PC-9 (cell line): ENCODE results near the gene NKAPD1.

Experiments used
- EZH2 ChIP-seq: fragments of 200-600 bp; sonication (generic); IDR thresholded peaks from 2 replicates; pipeline ENCODE4 v1.8.0; 2017; ENCODE audit warnings: antibody characterized with exemption, low read depth
- TF ChIP-seq, protein P1 (sequence below): fragments of 200-600 bp; sonication (generic); conservative IDR thresholded peaks from 2 replicates; pipeline ENCODE4 v1.6.1; 2017; ENCODE audit warnings: mixed run types, antibody characterized with exemption, mild to moderate bottlenecking, moderate library complexity

DNA sequence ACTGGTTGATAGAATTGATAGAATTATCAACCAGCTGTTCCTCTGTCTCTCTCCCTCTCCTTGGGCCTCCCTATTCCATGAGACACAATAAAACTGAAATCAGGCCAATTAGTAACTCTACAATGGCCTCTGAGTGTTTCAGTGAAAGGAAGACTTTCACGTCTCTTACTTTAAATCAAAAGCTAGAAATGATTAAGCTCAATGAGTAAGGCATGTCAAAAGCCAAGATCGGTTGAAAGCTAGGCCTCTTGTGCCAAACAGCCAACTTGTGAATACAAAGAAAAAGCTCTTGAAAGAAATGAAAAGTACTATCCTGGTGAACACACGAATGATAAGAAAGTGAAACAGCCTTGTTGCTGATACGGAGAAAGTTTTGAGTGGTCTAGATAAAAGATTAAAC lies 16.9 kb upstream of the NKAPD1 start:
- TF ChIP-seq, protein P1, sequence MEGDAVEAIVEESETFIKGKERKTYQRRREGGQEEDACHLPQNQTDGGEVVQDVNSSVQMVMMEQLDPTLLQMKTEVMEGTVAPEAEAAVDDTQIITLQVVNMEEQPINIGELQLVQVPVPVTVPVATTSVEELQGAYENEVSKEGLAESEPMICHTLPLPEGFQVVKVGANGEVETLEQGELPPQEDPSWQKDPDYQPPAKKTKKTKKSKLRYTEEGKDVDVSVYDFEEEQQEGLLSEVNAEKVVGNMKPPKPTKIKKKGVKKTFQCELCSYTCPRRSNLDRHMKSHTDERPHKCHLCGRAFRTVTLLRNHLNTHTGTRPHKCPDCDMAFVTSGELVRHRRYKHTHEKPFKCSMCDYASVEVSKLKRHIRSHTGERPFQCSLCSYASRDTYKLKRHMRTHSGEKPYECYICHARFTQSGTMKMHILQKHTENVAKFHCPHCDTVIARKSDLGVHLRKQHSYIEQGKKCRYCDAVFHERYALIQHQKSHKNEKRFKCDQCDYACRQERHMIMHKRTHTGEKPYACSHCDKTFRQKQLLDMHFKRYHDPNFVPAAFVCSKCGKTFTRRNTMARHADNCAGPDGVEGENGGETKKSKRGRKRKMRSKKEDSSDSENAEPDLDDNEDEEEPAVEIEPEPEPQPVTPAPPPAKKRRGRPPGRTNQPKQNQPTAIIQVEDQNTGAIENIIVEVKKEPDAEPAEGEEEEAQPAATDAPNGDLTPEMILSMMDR = no peak
- TF ChIP-seq EZH2 = no peak
